ENCODE data around the gene C11orf54.
"Not testable (repeated sequence)": the region's sequence is repeated elsewhere in the genome, so short reads cannot be mapped to it uniquely, and the experiment has no call there.

The C11orf54 gene

GRCh38 chr11:93735627-93736026 lies 5.8 kb upstream of the C11orf54 start:
- DNase-seq = no peak

GRCh38 chr11:93736129-93736528 lies 5.3 kb upstream of the C11orf54 start:
- no peak for DNase-seq

- no peak for DNase-seq
Measured at GRCh38 chr11:93737904-93738612, 3.4 kb upstream of the C11orf54 start.

- DNase-seq = no peak
Measured at GRCh38 chr11:93738647-93739081, 2.8 kb upstream of the C11orf54 start.

GRCh38 chr11:93740031-93740729 lies 1.3 kb upstream of the C11orf54 start:
- DNase-seq = peak; percentile 22

- peak; percentile 56 for DNase-seq
Measured at GRCh38 chr11:93740730-93741093, 760 bp upstream of the C11orf54 start.

GRCh38 chr11:93741882-93742226 lies 382 bp downstream of the C11orf54 start:
- no peak for DNase-seq

GRCh38 chr11:93743291-93743690 lies 1.8 kb downstream of the C11orf54 start:
- DNase-seq = no peak

- no peak for DNase-seq
Measured at GRCh38 chr11:93744669-93745004, 3.2 kb downstream of the C11orf54 start.

- not testable (repeated sequence) for DNase-seq
Measured at GRCh38 chr11:93745005-93745755, 3.7 kb downstream of the C11orf54 start.

GRCh38 chr11:93746101-93746500 lies 4.6 kb downstream of the C11orf54 start:
- no peak for DNase-seq

GRCh38 chr11:93747122-93747521 lies 5.7 kb downstream of the C11orf54 start:
- no peak for DNase-seq

GRCh38 chr11:93751001-93751400 lies 9.5 kb downstream of the C11orf54 start:
- DNase-seq = no peak

GRCh38 chr11:93753241-93753640 lies 11.8 kb downstream of the C11orf54 start:
- DNase-seq = no peak

- no peak for DNase-seq
Measured at GRCh38 chr11:93756748-93757147, 15.3 kb downstream of the C11orf54 start.

- no peak for DNase-seq
Measured at GRCh38 chr11:93757301-93757700, 15.8 kb downstream of the C11orf54 start.

GRCh38 chr11:93757924-93758865 lies 16.7 kb downstream of the C11orf54 start:
- DNase-seq = no peak

- DNase-seq = not testable (repeated sequence)
Measured at GRCh38 chr11:93759123-93759522, 17.7 kb downstream of the C11orf54 start.

GRCh38 chr11:93761910-93762309 lies 20.4 kb downstream of the C11orf54 start:
- no peak for DNase-seq

GRCh38 chr11:93765551-93765950 lies 24.1 kb downstream of the C11orf54 start:
- no peak for DNase-seq

GRCh38 chr11:93766504-93766903 lies 25.0 kb downstream of the C11orf54 start:
- no peak for DNase-seq

- no peak for DNase-seq
Measured at GRCh38 chr11:93767018-93767417, 25.5 kb downstream of the C11orf54 start.

GRCh38 chr11:93770160-93770559 lies 28.7 kb downstream of the C11orf54 start:
- no peak for DNase-seq
